OCI-LY3 (cell line): ENCODE data around the gene GUCA1C.

ENCODE experiments used
- EZH2phosphoT487 ChIP-seq: fragments of 200-600 bp; shearing (Covaris generic); IDR thresholded peaks from 2 replicates; pipeline ENCODE4 v1.6.1; 2018; ENCODE audit warnings: antibody characterized with exemption, mixed run types, low read depth
- TF ChIP-seq, protein P1 (sequence below): fragments of 200-600, 300-600 bp; sonication (generic); IDR thresholded peaks from 2 replicates; pipeline ENCODE4 v1.5.1; 2014; ENCODE audit warnings: antibody characterized with exemption, low read length, low read depth

DNA sequence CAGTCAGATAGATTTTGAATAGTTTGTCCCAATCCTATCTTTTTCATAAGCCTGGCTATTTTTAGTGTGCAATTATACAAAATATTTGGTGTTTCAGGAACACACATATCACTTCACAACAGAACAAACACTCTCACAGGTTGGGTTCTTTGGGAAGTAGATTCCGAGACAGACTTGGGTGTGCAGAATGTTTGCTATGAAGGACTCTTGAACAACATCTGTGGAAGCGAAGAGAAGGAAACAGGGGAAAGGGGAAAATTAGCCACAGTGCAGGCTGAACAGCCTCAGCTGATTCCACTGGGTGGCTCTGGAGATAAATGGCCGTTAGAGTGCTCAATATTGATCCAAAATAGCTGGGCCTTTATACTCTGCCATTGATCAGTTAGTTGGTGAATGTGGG lies 61.8 kb downstream of the GUCA1C start:
- TF ChIP-seq, protein P1, sequence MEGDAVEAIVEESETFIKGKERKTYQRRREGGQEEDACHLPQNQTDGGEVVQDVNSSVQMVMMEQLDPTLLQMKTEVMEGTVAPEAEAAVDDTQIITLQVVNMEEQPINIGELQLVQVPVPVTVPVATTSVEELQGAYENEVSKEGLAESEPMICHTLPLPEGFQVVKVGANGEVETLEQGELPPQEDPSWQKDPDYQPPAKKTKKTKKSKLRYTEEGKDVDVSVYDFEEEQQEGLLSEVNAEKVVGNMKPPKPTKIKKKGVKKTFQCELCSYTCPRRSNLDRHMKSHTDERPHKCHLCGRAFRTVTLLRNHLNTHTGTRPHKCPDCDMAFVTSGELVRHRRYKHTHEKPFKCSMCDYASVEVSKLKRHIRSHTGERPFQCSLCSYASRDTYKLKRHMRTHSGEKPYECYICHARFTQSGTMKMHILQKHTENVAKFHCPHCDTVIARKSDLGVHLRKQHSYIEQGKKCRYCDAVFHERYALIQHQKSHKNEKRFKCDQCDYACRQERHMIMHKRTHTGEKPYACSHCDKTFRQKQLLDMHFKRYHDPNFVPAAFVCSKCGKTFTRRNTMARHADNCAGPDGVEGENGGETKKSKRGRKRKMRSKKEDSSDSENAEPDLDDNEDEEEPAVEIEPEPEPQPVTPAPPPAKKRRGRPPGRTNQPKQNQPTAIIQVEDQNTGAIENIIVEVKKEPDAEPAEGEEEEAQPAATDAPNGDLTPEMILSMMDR = no peak
- TF ChIP-seq EZH2phosphoT487 = no peak
